A549 (cell line): ENCODE data around the gene ATP6V0E1. TPM values are rescaled to one million over a fixed set of nuclear protein-coding genes. Genes with fewer than 3 reads are reported as not detected.
A peak's percentile ranks its signal among the peaks of the same experiment; 100 is the strongest.

Experiments used
- ATAC-seq, 2 experiments: fragments of 200-7000 bp in 1 of 2; fragments of >200 bp in 1 of 2; cut with Nextera tagmentation in 1 of 2; cut with Tn5 transposase in 1 of 2; 3 replicates each; pipeline versions ENCODE4 v1.8.0 to v1.9.1; 2018 to 2020; ENCODE audit warnings: mild to moderate bottlenecking in 1 of 2, moderate library complexity in 1 of 2
- CTCF ChIA-PET: fragments of 300-600 bp; sonication (Branson Sonifier 250); formaldehyde crosslinking; extraction: SDS; loops from one replicate; lab custom pipeline; 2021; ENCODE audit warnings: antibody characterized with exemption, inconsistent platforms; lab: Yijun Ruan, JAX
- POLR2A ChIA-PET: fragments of 350-600 bp; formaldehyde crosslinking; extraction: SDS; loops from one replicate; lab custom pipeline; 2021; ENCODE audit warnings: antibody characterized with exemption, inconsistent platforms; lab: Yijun Ruan, JAX
- DNase-seq, 2 experiments: peaks; one replicate each; pipeline versions ENCODE4 v3.0.0 to v3.0.0-alpha.2; 2011 to 2016; ENCODE audit warnings: low read depth in 1 of 2, low spot score in 1 of 2
- FAIRE-seq: peaks from 2 replicates; lab custom pipeline; 2011; peaks lifted over from hg19 to GRCh38; lab: Jason Lieb, UNC
- H3K27ac ChIP-seq, 2 experiments: fragments of >200 bp; sonication (Bioruptor Twin); formaldehyde crosslinking; 3 replicates each; pipeline ENCODE4 v1.5.1; 2016 to 2017
- H3K4me1 ChIP-seq: fragments of >200 bp; sonication (Bioruptor Twin); formaldehyde crosslinking; 3 replicates; pipeline ENCODE4 v1.6.1; 2016
- H3K4me2 ChIP-seq: fragments of >200 bp; sonication (Bioruptor Twin); formaldehyde crosslinking; 3 replicates; pipeline ENCODE4 v1.6.1; 2016
- H3K4me3 ChIP-seq: fragments of >200 bp; sonication (Bioruptor Twin); formaldehyde crosslinking; 3 replicates; pipeline ENCODE4 v1.5.1; 2016
- H3K9me3 ChIP-seq: fragments of >200 bp; sonication (Bioruptor Twin); formaldehyde crosslinking; 3 replicates; pipeline ENCODE4 v1.6.1; 2016
- ATOH8 ChIP-seq: fragments of 250-450 bp; sonication (Bioruptor Pico); IDR thresholded peaks from 2 replicates; pipeline ENCODE4 v1.5.0; 2020; ENCODE audit warnings: low read depth, mild to moderate bottlenecking, moderate library complexity
- BCL3 ChIP-seq: fragments of >200 bp; sonication (Bioruptor Twin); formaldehyde crosslinking; IDR thresholded peaks from 3 replicates; pipeline ENCODE4 v1.6.1; 2016
- CEBPB ChIP-seq, 2 experiments: fragments of >200 bp in 1 of 2; sonication (Bioruptor Twin) in 1 of 2; formaldehyde crosslinking in 1 of 2; IDR thresholded peaks; 2 replicates each; pipeline ENCODE4 v1.6.1; 2012 to 2016
- CHD4 ChIP-seq: fragments of 200-600 bp; sonication (generic); IDR thresholded peaks from 2 replicates; pipeline ENCODE4 v1.6.1; 2016; ENCODE audit warnings: antibody characterized with exemption, mild to moderate bottlenecking, borderline replicate concordance
- CTCF ChIP-seq: fragments of >200 bp; sonication (Bioruptor Twin); formaldehyde crosslinking; IDR thresholded peaks from 3 replicates; pipeline ENCODE4 v1.5.1; 2016
- EHMT2 ChIP-seq: fragments of 200-600 bp; sonication (generic); IDR thresholded peaks from 2 replicates; pipeline ENCODE4 v1.6.1; 2016; ENCODE audit warnings: antibody characterized with exemption, low read depth, mild to moderate bottlenecking, moderate library complexity
- EP300 ChIP-seq, 2 experiments: fragments of >200 bp; sonication (Bioruptor Twin); formaldehyde crosslinking; IDR thresholded peaks; 2 replicates in 1 of 2; 3 replicates in 1 of 2; pipeline ENCODE4 v1.6.1; 2016 to 2017
- JUN ChIP-seq, 2 experiments: fragments of >200 bp; sonication (Bioruptor Twin); formaldehyde crosslinking; IDR thresholded peaks; 2 replicates in 1 of 2; 3 replicates in 1 of 2; pipeline ENCODE4 v1.6.1; 2016 to 2017
- MAX ChIP-seq: IDR thresholded peaks from 2 replicates; pipeline ENCODE4 v1.6.1; 2012
- NFE2L2 ChIP-seq: fragments of 150-350 bp; conservative IDR thresholded peaks from 2 replicates; pipeline ENCODE4 v1.6.1; 2014; ENCODE audit warnings: low read length
- NPAS2 ChIP-seq: fragments of 250-450 bp; sonication (Bioruptor Pico); IDR thresholded peaks from 2 replicates; pipeline ENCODE4 v1.8.0; 2022; ENCODE audit warnings: mild to moderate bottlenecking, moderate library complexity, borderline replicate concordance
- POLR2A ChIP-seq: IDR thresholded peaks from 2 replicates; pipeline ENCODE4 v1.6.1; 2012; ENCODE audit warnings: mild to moderate bottlenecking, low read length
- USF2 ChIP-seq: fragments of 450-650 bp; IDR thresholded peaks from 2 replicates; pipeline ENCODE4 v1.6.1; 2014; ENCODE audit warnings: antibody characterized with exemption
- ZFP36 ChIP-seq: fragments of 450-650 bp; IDR thresholded peaks from 2 replicates; pipeline ENCODE4 v1.6.1; 2014; ENCODE audit warnings: borderline replicate concordance; ENCODE audit not compliant: partially characterized antibody
- WGBS: methylation state at CpG from one replicate; pipeline ENCODE4 v1.1.6; 2017; ENCODE audit errors: missing lambda C conversion rate; 5-methylcytosine and 5-hydroxymethylcytosine counted together
- polyA plus RNA-seq, 4 experiments: library from polyadenylated mRNA; depleted of rRNA in 3 of 4; stranded (reverse); fragments of >200 nt; fragmentation: RNase III in 1 of 4; extraction: RNeasy Plus Mini Kit Qiagen cat#74134 plus additional on column Dnase treatment in 1 of 4; gene quantifications; 2 replicates in 3 of 4; 3 replicates in 1 of 4; pipeline ENCODE4 v1.2.3, GENCODE V29; 2011 to 2017

ATP6V0E1 gene
- polyA plus RNA-seq, 2 of the 4 experiments (the other 2 are of a cell fraction) = 297 to 344 TPM

GRCh38 chr5:172971482-172971881, 12.1 kb upstream of the ATP6V0E1 start (continued):
- TF ChIP-seq CHD4 = no peak
- TF ChIP-seq CTCF = no peak

- Histone ChIP-seq H3K4me3 (no peak overlapping the region), H3K9me3 (no peaks in the 10 kb centered on the region), H3K4me2 (no peak overlapping the region), H3K4me1 (no peaks in the 10 kb centered on the region), H3K27ac (no peak overlapping the region)
- ATAC-seq (no peak), DNase-seq (no peak), FAIRE-seq (no peak)
- POLR2A ChIA-PET = no interaction called here
- CTCF ChIA-PET = interaction anchor here (0.8 to 3.6 kb wide), 9 partner anchors 10 to 520 kb away, joined by 3 to 24 read pairs (median 7); partner anchors contain the start of genes ATP6V0E1, BNIP1 and RPL26L1
- TF ChIP-seq EHMT2 = no peak
- no peak for TF ChIP-seq CEBPB (IDR thresholded peaks at IDR 0.05)
- no peak for TF ChIP-seq BCL3
- no peak for TF ChIP-seq USF2
- no peak for TF ChIP-seq POLR2A
- TF ChIP-seq NFE2L2 = no peak
- TF ChIP-seq MAX = no peak
- TF ChIP-seq NPAS2 (CRISPR knock-in tag) = no peak
- WGBS = 86% methylated on average over 5 of the region's 5 CpGs
These were observed 11.0 kb upstream of the ATP6V0E1 start for GRCh38 chr5:172972552-172972951.

GRCh38 chr5:172973127-172973916, 10.2 kb upstream of the ATP6V0E1 start:
- no peaks in the 10 kb centered on the region for H3K4me1 ChIP-seq
- POLR2A ChIA-PET = interaction anchor here (0.8 kb wide), 1 partner anchor 14 kb away, joined by 3 read pairs; the partner anchor contains the start of gene RPL26L1
- CTCF ChIA-PET = interaction anchor here (0.7 to 3.6 kb wide), 10 partner anchors 9 to 311 kb away, joined by 3 to 24 read pairs (median 6); partner anchors contain the start of genes ATP6V0E1, BNIP1 and RPL26L1
- H3K9me3 ChIP-seq = no peaks in the 10 kb centered on the region
- no peak overlapping the region for H3K4me2 ChIP-seq
- H3K4me3 ChIP-seq = no peak overlapping the region
- WGBS = 70% methylated on average over 3 of the region's 3 CpGs
- TF ChIP-seq MAX (no peak), JUN (IDR thresholded peaks at IDR 0.05) (no peak), ATOH8 (CRISPR knock-in tag) (no peak), EHMT2 (no peak), EP300 (IDR thresholded peaks at IDR 0.05) (no peak), ZFP36 (peak; percentile 80)
- H3K27ac ChIP-seq = no peak overlapping the region
- no peak for ATAC-seq
- no peak for FAIRE-seq
- no peak for DNase-seq
